ENCODE measurements around the gene VSIR. TPM values are rescaled to one million over a fixed set of nuclear protein-coding genes. Genes with fewer than 3 reads are reported as not detected.

The VSIR gene
- total RNA-seq, 2 donors from 2014 or later, result 70.1 to 70.5 TPM

DNA sequence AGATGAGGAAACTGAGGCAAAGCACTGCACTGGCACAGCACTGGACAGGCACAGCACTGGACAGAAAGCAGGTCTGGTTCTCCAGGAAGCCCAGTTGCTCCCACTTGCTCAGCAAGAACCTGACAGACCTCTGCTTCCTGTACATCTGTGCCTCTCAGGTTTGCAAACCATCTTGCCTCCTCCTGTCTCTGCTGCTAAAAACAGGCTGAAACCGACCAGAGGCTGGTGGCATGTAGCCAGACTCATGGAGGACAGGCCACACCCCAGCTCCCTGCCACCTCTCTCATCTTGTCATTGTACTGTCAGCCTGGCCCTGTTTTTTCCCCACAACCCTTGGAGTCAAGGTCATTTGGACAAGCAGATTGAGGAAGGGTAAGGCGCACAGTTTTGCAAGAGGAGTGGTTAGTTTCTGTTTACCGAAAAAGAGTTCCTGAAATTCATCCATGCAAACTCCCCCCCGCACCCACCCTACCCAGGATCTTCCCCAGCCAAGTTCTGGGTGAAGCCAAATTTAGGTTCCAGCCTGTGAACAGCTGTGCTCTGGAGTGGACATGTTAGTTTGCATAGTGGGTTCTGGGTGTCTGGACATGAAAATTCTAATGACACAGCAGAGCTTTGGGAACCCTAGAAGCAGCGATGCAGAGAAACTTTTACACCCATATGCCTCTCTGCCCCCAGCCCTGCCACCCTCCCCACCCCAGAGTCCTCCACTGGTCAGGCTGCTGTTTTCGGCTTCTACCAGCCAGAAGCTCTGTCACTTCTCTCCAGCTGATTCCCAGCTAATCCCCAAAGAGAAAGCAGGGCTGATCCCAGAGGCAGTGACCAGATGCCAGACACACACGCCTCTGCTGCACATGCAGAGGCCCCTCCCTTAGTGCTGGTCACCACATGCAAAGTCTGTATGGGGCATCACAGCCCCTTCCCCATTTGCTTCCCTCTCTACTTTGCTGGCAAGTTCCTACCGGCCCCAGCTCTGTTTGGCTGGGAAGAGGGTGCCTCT lies 45.3 kb downstream of the VSIR start:
- H3K9me3 Mint-ChIP-seq, result no peaks in the 10 kb centered on the region
- peak; percentile 64 to 73 for DNase-seq
- H3K27me3 Mint-ChIP-seq (ENCODE audit: low read depth), result no peaks in the 10 kb centered on the region
- no peaks in the 10 kb centered on the region for H3K36me3 Mint-ChIP-seq (ENCODE audit: insufficient read depth in 2 of 2)
- peak overlapping the region; percentile 78 to 86 for H3K4me3 Mint-ChIP-seq
- H3K27ac Mint-ChIP-seq, result peak overlapping the region; percentile 84
- peak; percentile 30 to 38 for ATAC-seq (replicated peaks in 1 of 2)
- H3K4me1 Mint-ChIP-seq (ENCODE audit: low read depth), result peaks cover 87% of the 10 kb centered on the region

GRCh38 chr10:71727105-71727737 lies 46.1 kb downstream of the VSIR start:
- Mint-ChIP-seq H3K4me3 (peak overlapping the region; percentile 78 to 86), H3K9me3 (no peaks in the 10 kb centered on the region), H3K27ac (peak overlapping the region; percentile 84), H3K4me1 (ENCODE audit: low read depth) (peaks cover 86% of the 10 kb centered on the region), H3K27me3 (ENCODE audit: low read depth) (no peaks in the 10 kb centered on the region), H3K36me3 (ENCODE audit: insufficient read depth in 2 of 2) (no peaks in the 10 kb centered on the region)
- ATAC-seq (replicated peaks in 1 of 2), result peak; percentile 48 to 49
- peak; percentile 57 to 65 for DNase-seq

GRCh38 chr10:71726580-71727104 lies 46.7 kb downstream of the VSIR start:
- Mint-ChIP-seq H3K4me3 (peak overlapping the region; percentile 78 to 86), H3K4me1 (ENCODE audit: low read depth) (peaks cover 86% of the 10 kb centered on the region), H3K27ac (peak overlapping the region; percentile 84), H3K36me3 (ENCODE audit: insufficient read depth in 2 of 2) (no peaks in the 10 kb centered on the region), H3K9me3 (no peaks in the 10 kb centered on the region), H3K27me3 (ENCODE audit: low read depth) (no peaks in the 10 kb centered on the region)
- ATAC-seq (replicated peaks in 1 of 2) (peak; percentile 24 to 33), DNase-seq (peak; percentile 39 to 57)

DNA sequence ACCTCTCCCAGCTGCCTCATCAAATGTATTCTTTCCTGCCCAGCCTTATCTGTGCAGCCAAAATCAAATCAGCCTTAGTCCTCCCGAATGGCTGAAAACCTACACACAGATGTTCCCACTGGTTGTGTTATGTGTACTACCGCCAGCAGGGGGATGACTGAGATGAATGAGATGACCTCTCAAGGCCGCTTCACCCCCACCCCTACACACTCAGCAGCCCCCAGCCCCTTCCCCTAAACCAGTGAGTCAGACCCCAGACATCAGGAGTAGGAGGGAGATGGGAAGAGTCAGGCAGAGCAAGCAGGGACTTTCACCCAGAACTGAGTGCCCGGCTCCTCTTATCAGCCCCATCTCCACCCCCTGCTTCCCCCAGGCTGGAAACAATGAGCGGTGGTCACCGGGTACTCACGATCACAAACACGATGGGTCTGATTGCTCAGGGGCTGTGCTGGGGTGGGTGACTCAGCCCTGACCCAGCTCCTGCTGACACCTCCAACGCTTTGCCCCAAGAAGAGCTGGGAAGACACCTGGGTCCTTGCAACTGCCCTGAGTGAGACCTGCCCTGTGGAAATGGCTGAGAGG lies 47.2 kb downstream of the VSIR start:
- Mint-ChIP-seq H3K27ac (peak overlapping the region; percentile 84), H3K9me3 (no peaks in the 10 kb centered on the region), H3K4me1 (ENCODE audit: low read depth) (peaks cover 84% of the 10 kb centered on the region), H3K36me3 (ENCODE audit: insufficient read depth in 2 of 2) (no peaks in the 10 kb centered on the region), H3K27me3 (ENCODE audit: low read depth) (no peaks in the 10 kb centered on the region), H3K4me3 (peak overlapping the region; percentile 78 to 86)
- ATAC-seq (replicated peaks in 1 of 2), result peak; percentile 76
- peak; percentile 79 to 88 for DNase-seq

- Mint-ChIP-seq H3K36me3 (ENCODE audit: insufficient read depth in 2 of 2) (no peaks in the 10 kb centered on the region), H3K27ac (peak overlapping the region; percentile 84), H3K27me3 (ENCODE audit: low read depth) (no peaks in the 10 kb centered on the region), H3K4me1 (ENCODE audit: low read depth) (peaks cover 76% of the 10 kb centered on the region), H3K9me3 (no peaks in the 10 kb centered on the region), H3K4me3 (peak overlapping the region in 1 of 2 donors; percentile 78)
- no peak for ATAC-seq (replicated peaks in 1 of 2)
- no peak for DNase-seq
Measured at GRCh38 chr10:71725249-71725648, 48.1 kb downstream of the VSIR start.

DNA sequence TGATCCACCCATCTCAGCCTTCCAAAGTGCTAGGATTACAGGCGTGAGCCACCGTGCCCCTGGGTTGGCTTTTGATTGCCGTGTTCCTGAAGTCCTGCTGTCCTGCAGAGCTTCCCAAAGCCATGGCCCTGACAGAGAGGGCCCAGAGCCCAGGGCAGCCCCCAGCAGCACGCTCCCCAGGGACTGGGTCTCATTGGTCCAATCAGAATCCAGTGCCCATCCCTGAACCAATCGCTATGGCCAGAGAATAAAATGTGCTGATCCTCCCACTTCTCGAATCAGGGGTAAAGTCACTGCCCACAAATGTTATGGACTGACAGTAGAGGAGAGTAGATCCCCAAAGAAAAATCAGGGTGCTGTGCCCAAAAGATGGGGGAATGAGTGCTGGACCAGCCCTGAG lies 48.8 kb downstream of the VSIR start:
- no peaks in the 10 kb centered on the region for H3K27me3 Mint-ChIP-seq (ENCODE audit: low read depth)
- peak overlapping the region; percentile 58 for H3K27ac Mint-ChIP-seq
- no peaks in the 10 kb centered on the region for H3K36me3 Mint-ChIP-seq (ENCODE audit: insufficient read depth in 2 of 2)
- H3K4me3 Mint-ChIP-seq, result peak overlapping the region in 1 of 2 donors; percentile 20
- H3K4me1 Mint-ChIP-seq (ENCODE audit: low read depth), result peaks cover 69% of the 10 kb centered on the region
- H3K9me3 Mint-ChIP-seq, result no peaks in the 10 kb centered on the region
- no peak for ATAC-seq (replicated peaks in 1 of 2)
- DNase-seq, result no peak

DNA sequence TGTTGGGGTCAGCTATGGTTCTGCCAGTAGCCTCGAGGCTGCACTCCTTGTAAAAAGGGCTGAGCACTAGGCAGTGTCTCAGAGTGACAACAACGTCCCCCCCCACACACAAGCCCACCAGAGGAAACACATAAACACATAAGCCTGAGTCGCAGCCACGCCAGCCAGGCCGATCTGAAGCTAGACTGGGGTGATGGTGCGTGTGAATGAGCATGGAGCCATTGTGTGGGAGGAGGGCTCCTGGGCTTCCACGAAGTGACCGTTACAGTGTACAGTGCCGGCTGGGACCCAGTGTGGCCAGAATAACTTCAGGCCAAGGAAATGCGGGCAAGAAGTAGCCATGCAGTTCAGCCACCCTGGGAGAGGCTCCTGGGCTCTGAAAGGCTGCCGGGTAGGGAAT lies 50.0 kb downstream of the VSIR start:
- Mint-ChIP-seq H3K9me3 (no peaks in the 10 kb centered on the region), H3K36me3 (ENCODE audit: insufficient read depth in 2 of 2) (no peaks in the 10 kb centered on the region), H3K4me1 (ENCODE audit: low read depth) (peaks cover 57% of the 10 kb centered on the region), H3K27ac (no peak overlapping the region), H3K4me3 (no peak overlapping the region), H3K27me3 (ENCODE audit: low read depth) (no peaks in the 10 kb centered on the region)
- no peak for ATAC-seq (replicated peaks in 1 of 2)
- DNase-seq, result no peak

DNA sequence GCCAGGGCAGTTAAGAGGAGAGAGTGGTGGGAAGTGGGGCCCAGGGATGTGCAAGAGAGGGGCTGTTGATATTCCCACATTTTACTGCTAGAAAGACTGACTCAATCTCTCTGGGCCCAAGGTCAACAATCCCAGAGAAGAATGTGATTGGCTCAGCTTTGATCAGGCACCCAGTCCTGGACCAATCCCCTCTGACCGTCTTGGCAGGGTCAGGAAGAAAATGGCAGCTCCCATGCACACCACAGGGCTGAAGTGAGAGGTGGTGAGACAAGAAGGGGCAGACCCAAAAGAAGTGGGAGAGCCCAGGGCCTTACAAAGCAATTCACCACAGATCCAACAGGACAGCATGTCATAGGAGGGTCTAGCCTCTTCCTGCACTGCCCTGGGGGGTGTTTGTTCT lies 50.5 kb downstream of the VSIR start:
- Mint-ChIP-seq H3K27me3 (ENCODE audit: low read depth) (no peaks in the 10 kb centered on the region), H3K36me3 (ENCODE audit: insufficient read depth in 2 of 2) (no peaks in the 10 kb centered on the region), H3K4me1 (ENCODE audit: low read depth) (peaks cover 53% of the 10 kb centered on the region), H3K27ac (no peak overlapping the region), H3K4me3 (no peak overlapping the region), H3K9me3 (no peaks in the 10 kb centered on the region)
- ATAC-seq (replicated peaks in 1 of 2) (no peak), DNase-seq (no peak)

DNA sequence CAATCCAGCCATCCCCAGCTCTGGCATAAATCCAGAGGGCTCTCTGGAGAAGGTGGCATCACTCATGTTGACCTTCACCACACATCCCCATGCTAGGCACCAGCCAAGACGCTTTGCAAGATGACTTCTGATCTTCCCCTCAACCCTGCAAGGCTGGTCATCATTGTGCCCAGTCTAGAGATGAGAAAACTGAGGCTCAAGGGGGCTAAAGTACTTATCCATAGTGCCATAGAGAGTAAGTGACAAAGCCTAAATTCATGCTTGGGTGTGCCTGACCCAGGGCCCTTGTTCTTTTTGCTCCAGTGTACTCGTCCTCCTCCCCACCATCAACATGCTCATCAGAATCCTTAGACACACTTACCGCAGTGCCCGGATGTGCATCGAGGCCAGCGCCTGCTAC lies 52.0 kb downstream of the VSIR start:
- ATAC-seq (replicated peaks in 1 of 2) (no peak), DNase-seq (no peak)
- Mint-ChIP-seq H3K36me3 (ENCODE audit: insufficient read depth in 2 of 2) (no peaks in the 10 kb centered on the region), H3K27ac (no peak overlapping the region), H3K27me3 (ENCODE audit: low read depth) (no peaks in the 10 kb centered on the region), H3K4me1 (ENCODE audit: low read depth) (peaks cover 45% of the 10 kb centered on the region), H3K4me3 (no peak overlapping the region), H3K9me3 (no peaks in the 10 kb centered on the region)

DNA sequence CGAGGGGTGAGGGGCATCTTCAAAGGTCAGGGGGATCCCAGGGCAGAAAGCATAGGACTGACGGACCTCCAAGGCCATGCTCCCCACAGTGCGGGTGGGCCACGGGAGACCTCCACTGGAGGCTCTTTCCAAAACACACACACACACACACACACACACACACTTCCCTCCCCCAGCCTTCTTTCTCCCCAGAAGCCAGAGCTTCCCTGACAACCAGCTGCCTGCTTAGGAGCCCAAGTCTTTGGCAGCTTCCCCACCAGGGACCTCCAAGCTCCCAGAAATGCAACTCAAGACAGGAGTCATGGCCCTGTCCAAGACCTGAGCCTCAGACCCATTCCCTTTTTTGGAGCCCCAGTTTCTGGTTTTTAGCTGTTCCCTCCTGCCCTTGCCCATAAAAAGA lies 53.0 kb downstream of the VSIR start:
- ATAC-seq (replicated peaks in 1 of 2) (no peak), DNase-seq (no peak)
- H3K36me3 Mint-ChIP-seq (ENCODE audit: insufficient read depth in 2 of 2), result no peaks in the 10 kb centered on the region
- no peak overlapping the region for H3K4me3 Mint-ChIP-seq
- no peaks in the 10 kb centered on the region for H3K9me3 Mint-ChIP-seq
- H3K27me3 Mint-ChIP-seq (ENCODE audit: low read depth), result no peaks in the 10 kb centered on the region
- H3K27ac Mint-ChIP-seq, result no peak overlapping the region
- peaks cover 38% of the 10 kb centered on the region for H3K4me1 Mint-ChIP-seq (ENCODE audit: low read depth)

- peaks cover 37% of the 10 kb centered on the region for H3K4me1 Mint-ChIP-seq (ENCODE audit: low read depth)
Measured at GRCh38 chr10:71719464-71720201, 53.7 kb downstream of the VSIR start, which contains the start of gene C10orf105. C10orf105 (minus strand) TSS chr10:71719778; CDS start chr10:71716337, 3,441 bp downstream.

DNA sequence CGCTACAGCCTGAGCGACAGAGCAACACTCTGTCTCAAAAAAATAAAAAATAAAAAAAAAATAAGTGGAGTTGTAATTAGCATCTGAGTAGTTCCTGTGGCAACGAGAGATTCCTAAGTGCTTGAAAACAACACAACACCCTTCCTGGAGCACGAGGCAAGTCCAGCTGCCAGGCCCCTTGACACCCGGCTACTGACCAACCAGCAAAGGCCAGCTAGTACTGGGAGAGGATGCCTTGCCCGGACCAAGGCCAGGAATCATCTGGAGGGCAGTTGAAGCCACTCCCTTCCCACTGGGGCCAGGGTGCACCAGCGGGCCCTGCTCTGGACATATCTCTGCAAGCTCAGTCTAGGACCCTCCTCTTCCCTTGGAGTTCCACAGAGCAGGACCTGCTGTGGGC lies 54.3 kb downstream of the VSIR start:
- peaks cover 38% of the 10 kb centered on the region for H3K4me1 Mint-ChIP-seq (ENCODE audit: low read depth)
- ATAC-seq (replicated peaks in 1 of 2), result no peak
- H3K9me3 Mint-ChIP-seq, result no peaks in the 10 kb centered on the region
- H3K36me3 Mint-ChIP-seq (ENCODE audit: insufficient read depth in 2 of 2), result no peaks in the 10 kb centered on the region
- no peaks in the 10 kb centered on the region for H3K27me3 Mint-ChIP-seq (ENCODE audit: low read depth)
- no peak overlapping the region for H3K27ac Mint-ChIP-seq
- no peak overlapping the region for H3K4me3 Mint-ChIP-seq
- DNase-seq, result no peak

More at GRCh38 chr10:71719464-71720201, 53.7 kb downstream of the VSIR start, which contains the start of gene C10orf105:
- Mint-ChIP-seq H3K4me3 (no peak within 1 kb of the TSS), H3K36me3 (ENCODE audit: insufficient read depth in 2 of 2) (no peaks in the 10 kb centered on the region), H3K27me3 (ENCODE audit: low read depth) (no peaks in the 10 kb centered on the region), H3K9me3 (no peaks in the 10 kb centered on the region), H3K27ac (no peak within 1 kb of the TSS)
- ATAC-seq (replicated peaks in 1 of 2), result no peak
- DNase-seq, result no peak
